ENCODE results near the gene PIM3.
"Not testable (repeated sequence)": the region's sequence is repeated elsewhere in the genome, so short reads cannot be mapped to it uniquely, and the experiment has no call there.

DNA sequence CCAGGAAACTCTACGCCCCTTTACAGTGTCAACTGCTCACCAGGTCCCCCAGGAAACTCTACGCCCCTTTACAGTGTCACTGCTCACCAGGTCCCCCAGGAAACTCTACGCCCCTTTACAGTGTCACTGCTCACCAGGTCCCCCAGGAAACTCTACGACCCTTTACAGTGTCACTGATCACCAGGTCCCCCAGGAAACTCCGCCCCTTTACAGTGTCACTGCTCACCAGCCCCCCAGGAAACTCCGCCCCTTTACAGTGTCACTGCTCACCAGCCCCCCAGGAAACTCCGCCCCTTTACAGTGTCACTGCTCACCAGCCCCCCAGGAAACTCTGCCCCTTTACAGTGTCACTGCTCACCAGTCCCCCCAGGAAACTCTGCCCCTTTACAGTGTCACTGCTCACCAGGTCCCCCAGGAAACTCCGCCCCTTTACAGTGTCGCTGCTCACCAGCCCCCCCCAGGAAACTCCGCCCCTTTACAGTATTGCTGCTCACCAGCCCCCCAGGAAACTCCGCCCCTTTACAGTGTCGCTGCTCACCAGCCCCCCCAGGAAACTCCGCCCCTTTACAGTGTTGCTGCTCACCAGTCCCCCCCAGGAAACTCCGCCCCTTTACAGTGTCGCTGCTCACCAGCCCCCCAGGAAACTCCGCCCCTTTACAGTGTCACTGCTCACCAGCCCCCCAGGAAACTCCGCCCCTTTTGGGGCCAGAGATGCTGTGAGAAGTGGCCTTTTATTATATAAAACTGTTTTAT is 15.4 kb upstream of the PIM3 start:
- TF ChIP-seq EP300 (IDR thresholded peaks at IDR 0.05; ENCODE audit: borderline replicate concordance in 1 of 2, low read depth in 2 of 2, low read length in 2 of 2); NRF1 (IDR thresholded peaks at IDR 0.05; ENCODE audit: low read depth, low read length); ASH2L (IDR thresholded peaks at IDR 0.05; ENCODE audit: low read length); SIN3A (conservative IDR thresholded peaks at IDR 0.05 in 1 of 2, IDR thresholded peaks at IDR 0.05 in 1 of 2; ENCODE audit: low read depth in 1 of 2, low read length in 2 of 2); POLR2AphosphoS5 (IDR thresholded peaks at IDR 0.05; ENCODE audit: low read depth, low read length); TEAD4 (IDR thresholded peaks at IDR 0.05; ENCODE audit: low read depth, low read length): not testable (repeated sequence)
- TF ChIP-seq, protein P1, sequence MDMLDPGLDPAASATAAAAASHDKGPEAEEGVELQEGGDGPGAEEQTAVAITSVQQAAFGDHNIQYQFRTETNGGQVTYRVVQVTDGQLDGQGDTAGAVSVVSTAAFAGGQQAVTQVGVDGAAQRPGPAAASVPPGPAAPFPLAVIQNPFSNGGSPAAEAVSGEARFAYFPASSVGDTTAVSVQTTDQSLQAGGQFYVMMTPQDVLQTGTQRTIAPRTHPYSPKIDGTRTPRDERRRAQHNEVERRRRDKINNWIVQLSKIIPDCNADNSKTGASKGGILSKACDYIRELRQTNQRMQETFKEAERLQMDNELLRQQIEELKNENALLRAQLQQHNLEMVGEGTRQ (IDR thresholded peaks at IDR 0.05; ENCODE audit: low read length) = not testable (repeated sequence)
- TF ChIP-seq, protein P2, sequence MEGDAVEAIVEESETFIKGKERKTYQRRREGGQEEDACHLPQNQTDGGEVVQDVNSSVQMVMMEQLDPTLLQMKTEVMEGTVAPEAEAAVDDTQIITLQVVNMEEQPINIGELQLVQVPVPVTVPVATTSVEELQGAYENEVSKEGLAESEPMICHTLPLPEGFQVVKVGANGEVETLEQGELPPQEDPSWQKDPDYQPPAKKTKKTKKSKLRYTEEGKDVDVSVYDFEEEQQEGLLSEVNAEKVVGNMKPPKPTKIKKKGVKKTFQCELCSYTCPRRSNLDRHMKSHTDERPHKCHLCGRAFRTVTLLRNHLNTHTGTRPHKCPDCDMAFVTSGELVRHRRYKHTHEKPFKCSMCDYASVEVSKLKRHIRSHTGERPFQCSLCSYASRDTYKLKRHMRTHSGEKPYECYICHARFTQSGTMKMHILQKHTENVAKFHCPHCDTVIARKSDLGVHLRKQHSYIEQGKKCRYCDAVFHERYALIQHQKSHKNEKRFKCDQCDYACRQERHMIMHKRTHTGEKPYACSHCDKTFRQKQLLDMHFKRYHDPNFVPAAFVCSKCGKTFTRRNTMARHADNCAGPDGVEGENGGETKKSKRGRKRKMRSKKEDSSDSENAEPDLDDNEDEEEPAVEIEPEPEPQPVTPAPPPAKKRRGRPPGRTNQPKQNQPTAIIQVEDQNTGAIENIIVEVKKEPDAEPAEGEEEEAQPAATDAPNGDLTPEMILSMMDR (IDR thresholded peaks at IDR 0.05; ENCODE audit: control extremely low read depth in 1 of 3, insufficient read depth in 1 of 3, low read depth in 1 of 3, low read length in 3 of 3) = not testable (repeated sequence)

Data from H1 (cell line).